ENCODE data around the gene B3GNT2.

B3GNT2 gene

GRCh38 chr2:62205554-62205953 lies 9.6 kb downstream of the B3GNT2 start:
- Histone ChIP-seq H3K36me3 (replicated peaks in 1 of 2; ENCODE audit: control insufficient read depth in 2 of 2, insufficient read depth in 2 of 2, low read length in 2 of 2) (no peaks in the 10 kb centered on the region), H3K4me1 (ENCODE audit: control insufficient read depth in 2 of 2, insufficient read depth in 1 of 2, low read depth in 1 of 2, low read length in 2 of 2) (peaks cover 0 to 18% of the 10 kb centered on the region in 2 donors), H2BK120ac (ENCODE audit: low read depth, low read length) (no peak overlapping the region), H3K14ac (ENCODE audit: low read length) (no peak overlapping the region), H2BK15ac (ENCODE audit: low read length) (no peak overlapping the region), H4K8ac (ENCODE audit: low read depth, low read length) (no peak overlapping the region), H3K27ac (replicated peaks; ENCODE audit: low read length) (no peak overlapping the region), H3K23ac (ENCODE audit: low read depth, low read length, poor library complexity) (no peak overlapping the region), H2BK12ac (ENCODE audit: low read length) (no peak overlapping the region), H2AFZ (ENCODE audit: low read length) (no peak overlapping the region), H2AK5ac (ENCODE audit: low read depth, low read length) (no peak overlapping the region), H4K91ac (ENCODE audit: low read depth, low read length, poor library complexity) (no peak overlapping the region), H3K9me3 (replicated peaks in 1 of 2; ENCODE audit: control insufficient read depth in 2 of 2, insufficient read depth in 1 of 2, low read depth in 1 of 2, low read length in 2 of 2) (no peaks in the 10 kb centered on the region), H3K4me3 (ENCODE audit: low read length in 2 of 2) (no peak overlapping the region), H3K4ac (ENCODE audit: low read length) (no peak overlapping the region), H3K27me3 (ENCODE audit: control insufficient read depth in 3 of 3, insufficient read depth in 3 of 3, low read depth in 1 of 3, low read length in 3 of 3) (no peaks in the 10 kb centered on the region), H3K4me2 (ENCODE audit: insufficient read depth, low read length, poor library complexity, severe bottlenecking) (no peak overlapping the region), H3K18ac (ENCODE audit: low read length) (no peak overlapping the region), H2BK5ac (ENCODE audit: low read length) (no peak overlapping the region), H3K79me1 (ENCODE audit: low read depth, low read length) (peaks cover 13% of the 10 kb centered on the region), H3K9ac (ENCODE audit: low read depth, low read length, poor library complexity) (no peak overlapping the region)
- WGBS, 2 donors (ENCODE audit: extremely low coverage in 2 of 2, insufficient read length in 2 of 2, insufficient replicate concordance in 1 of 2): no CpG with 5 or more reads among the region's 6 CpGs
- no peak for DNase-seq (ENCODE audit: low spot score)

DNA sequence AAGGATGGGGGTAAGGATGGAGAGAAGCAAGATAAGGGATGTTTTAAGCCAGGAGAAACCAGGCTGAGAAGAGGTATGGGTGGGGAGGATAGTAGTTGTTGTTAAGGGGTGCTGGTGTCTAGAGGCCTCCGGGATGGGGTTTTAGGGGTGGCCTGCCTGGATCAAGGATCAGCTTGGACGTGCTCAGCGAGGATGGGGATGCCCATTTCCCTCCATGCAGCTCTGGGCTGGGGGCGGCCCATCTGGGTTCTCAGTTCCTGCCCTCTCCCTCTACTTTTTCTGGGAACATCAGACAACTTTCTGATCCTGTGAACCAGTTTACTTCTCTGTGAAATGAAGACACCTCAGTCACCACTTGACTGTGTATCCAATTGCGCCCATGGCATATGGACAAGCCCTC lies 10.1 kb downstream of the B3GNT2 start:
- Histone ChIP-seq H4K8ac (ENCODE audit: low read depth, low read length) (no peak overlapping the region), H3K4me3 (ENCODE audit: low read length in 2 of 2) (no peak overlapping the region), H3K9me3 (replicated peaks in 1 of 2; ENCODE audit: control insufficient read depth in 2 of 2, insufficient read depth in 1 of 2, low read depth in 1 of 2, low read length in 2 of 2) (no peaks in the 10 kb centered on the region), H3K23ac (ENCODE audit: low read depth, low read length, poor library complexity) (no peak overlapping the region), H3K4me2 (ENCODE audit: insufficient read depth, low read length, poor library complexity, severe bottlenecking) (no peak overlapping the region), H2AK5ac (ENCODE audit: low read depth, low read length) (no peak overlapping the region), H3K14ac (ENCODE audit: low read length) (no peak overlapping the region), H3K36me3 (replicated peaks in 1 of 2; ENCODE audit: control insufficient read depth in 2 of 2, insufficient read depth in 2 of 2, low read length in 2 of 2) (no peaks in the 10 kb centered on the region), H2BK15ac (ENCODE audit: low read length) (no peak overlapping the region), H2AFZ (ENCODE audit: low read length) (no peak overlapping the region), H2BK12ac (ENCODE audit: low read length) (no peak overlapping the region), H3K27ac (replicated peaks; ENCODE audit: low read length) (no peak overlapping the region), H3K4ac (ENCODE audit: low read length) (no peak overlapping the region), H2BK5ac (ENCODE audit: low read length) (no peak overlapping the region), H3K79me1 (ENCODE audit: low read depth, low read length) (peaks cover 13% of the 10 kb centered on the region), H3K4me1 (ENCODE audit: control insufficient read depth in 2 of 2, insufficient read depth in 1 of 2, low read depth in 1 of 2, low read length in 2 of 2) (peaks cover 0 to 18% of the 10 kb centered on the region in 2 donors), H4K91ac (ENCODE audit: low read depth, low read length, poor library complexity) (no peak overlapping the region), H3K18ac (ENCODE audit: low read length) (no peak overlapping the region), H2BK120ac (ENCODE audit: low read depth, low read length) (no peak overlapping the region), H3K9ac (ENCODE audit: low read depth, low read length, poor library complexity) (no peak overlapping the region), H3K27me3 (ENCODE audit: control insufficient read depth in 3 of 3, insufficient read depth in 3 of 3, low read depth in 1 of 3, low read length in 3 of 3) (no peaks in the 10 kb centered on the region)
- no peak for DNase-seq (ENCODE audit: low spot score)
- no CpG with 5 or more reads among the region's 5 CpGs for WGBS, 2 donors (ENCODE audit: extremely low coverage in 2 of 2, insufficient read length in 2 of 2, insufficient replicate concordance in 1 of 2)

DNA sequence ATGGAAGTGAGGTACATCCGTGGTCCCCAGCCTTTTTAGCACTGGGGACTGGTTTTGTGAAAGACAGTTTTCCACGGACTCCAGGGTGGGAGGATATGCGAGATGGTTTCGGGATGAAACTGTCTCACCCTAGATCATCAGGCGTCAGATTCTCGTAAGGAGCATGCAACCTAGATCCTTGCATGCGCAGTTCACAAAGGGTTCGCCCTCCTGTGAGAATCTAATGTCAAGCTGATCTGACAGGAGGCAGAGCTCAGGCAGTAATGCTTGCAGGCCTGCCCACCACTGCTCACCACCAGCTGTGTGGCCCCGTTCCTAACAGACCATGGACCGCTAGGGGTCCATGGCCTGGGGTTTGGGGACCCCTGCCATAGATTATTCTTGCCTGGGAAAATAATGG lies 11.6 kb downstream of the B3GNT2 start:
- peaks cover 0 to 13% of the 10 kb centered on the region in 2 donors for H3K4me1 ChIP-seq (ENCODE audit: control insufficient read depth in 2 of 2, insufficient read depth in 1 of 2, low read depth in 1 of 2, low read length in 2 of 2)
- H3K79me1 ChIP-seq (ENCODE audit: low read depth, low read length): peaks cover 13% of the 10 kb centered on the region
- no peak overlapping the region for H2BK120ac ChIP-seq (ENCODE audit: low read depth, low read length)
- H3K4me3 ChIP-seq (ENCODE audit: low read length in 2 of 2): no peak overlapping the region
- H4K91ac ChIP-seq (ENCODE audit: low read depth, low read length, poor library complexity): no peak overlapping the region
- H2AFZ ChIP-seq (ENCODE audit: low read length): no peak overlapping the region
- H3K27ac ChIP-seq (replicated peaks; ENCODE audit: low read length): no peak overlapping the region
- H3K23ac ChIP-seq (ENCODE audit: low read depth, low read length, poor library complexity): no peak overlapping the region
- no peak overlapping the region for H3K14ac ChIP-seq (ENCODE audit: low read length)
- no peak overlapping the region for H2BK15ac ChIP-seq (ENCODE audit: low read length)
- no peaks in the 10 kb centered on the region for H3K36me3 ChIP-seq (replicated peaks in 1 of 2; ENCODE audit: control insufficient read depth in 2 of 2, insufficient read depth in 2 of 2, low read length in 2 of 2)
- H2BK12ac ChIP-seq (ENCODE audit: low read length): no peak overlapping the region
- H4K8ac ChIP-seq (ENCODE audit: low read depth, low read length): no peak overlapping the region
- H3K4ac ChIP-seq (ENCODE audit: low read length): no peak overlapping the region
- no peak overlapping the region for H3K18ac ChIP-seq (ENCODE audit: low read length)
- no peak overlapping the region for H2BK5ac ChIP-seq (ENCODE audit: low read length)
- WGBS, 2 donors (ENCODE audit: extremely low coverage in 2 of 2, insufficient read length in 2 of 2, insufficient replicate concordance in 1 of 2): no CpG with 5 or more reads among the region's 10 CpGs
- no peak overlapping the region for H3K9ac ChIP-seq (ENCODE audit: low read depth, low read length, poor library complexity)
- no peaks in the 10 kb centered on the region for H3K27me3 ChIP-seq (ENCODE audit: control insufficient read depth in 3 of 3, insufficient read depth in 3 of 3, low read depth in 1 of 3, low read length in 3 of 3)
- H3K4me2 ChIP-seq (ENCODE audit: insufficient read depth, low read length, poor library complexity, severe bottlenecking): no peak overlapping the region
- H3K9me3 ChIP-seq (replicated peaks in 1 of 2; ENCODE audit: control insufficient read depth in 2 of 2, insufficient read depth in 1 of 2, low read depth in 1 of 2, low read length in 2 of 2): peaks cover 5 to 9% of the 10 kb centered on the region in 2 donors
- no peak overlapping the region for H2AK5ac ChIP-seq (ENCODE audit: low read depth, low read length)
- DNase-seq (ENCODE audit: low spot score): no peak

DNA sequence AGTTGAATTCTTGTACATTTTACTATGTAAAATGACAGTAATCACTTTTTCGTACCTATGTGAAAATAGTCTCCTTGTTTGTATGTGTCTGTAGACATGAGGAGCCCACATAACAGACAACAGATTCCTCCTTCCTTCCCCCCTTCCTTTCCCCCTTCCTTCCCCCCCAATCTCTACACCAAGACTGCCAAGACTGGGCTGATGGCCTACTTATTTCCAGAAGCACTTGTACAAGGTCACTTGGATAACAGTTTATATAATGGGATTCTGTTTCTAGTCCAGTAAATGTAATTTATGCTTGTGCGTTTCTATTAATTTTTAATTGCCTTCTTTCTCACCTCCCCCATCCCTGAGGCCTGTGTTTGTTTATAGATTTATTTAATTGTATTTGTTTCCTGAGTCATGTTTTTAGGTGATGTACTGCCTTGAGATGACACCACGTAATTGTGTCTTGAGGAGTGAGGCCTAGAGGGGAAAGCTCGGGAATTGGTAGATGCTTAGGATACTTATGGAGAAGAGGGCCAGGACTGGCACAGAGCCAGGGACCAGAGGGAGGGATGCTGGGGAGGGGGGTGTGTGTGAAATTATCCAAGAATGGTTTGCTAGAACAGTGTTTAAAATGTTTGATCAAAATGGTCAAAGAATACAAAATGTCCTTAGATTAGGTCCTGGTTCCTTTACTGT lies 12.3 kb downstream of the B3GNT2 start:
- Histone ChIP-seq H2BK5ac (ENCODE audit: low read length) (no peak overlapping the region), H3K4me2 (ENCODE audit: insufficient read depth, low read length, poor library complexity, severe bottlenecking) (no peak overlapping the region), H3K36me3 (replicated peaks in 1 of 2; ENCODE audit: control insufficient read depth in 2 of 2, insufficient read depth in 2 of 2, low read length in 2 of 2) (no peaks in the 10 kb centered on the region), H2BK15ac (ENCODE audit: low read length) (no peak overlapping the region), H3K27ac (replicated peaks; ENCODE audit: low read length) (no peak overlapping the region), H3K4me3 (ENCODE audit: low read length in 2 of 2) (no peak overlapping the region), H3K18ac (ENCODE audit: low read length) (no peak overlapping the region), H4K91ac (ENCODE audit: low read depth, low read length, poor library complexity) (no peak overlapping the region), H4K8ac (ENCODE audit: low read depth, low read length) (no peak overlapping the region), H3K14ac (ENCODE audit: low read length) (no peak overlapping the region), H3K9me3 (replicated peaks in 1 of 2; ENCODE audit: control insufficient read depth in 2 of 2, insufficient read depth in 1 of 2, low read depth in 1 of 2, low read length in 2 of 2) (peaks cover 5 to 9% of the 10 kb centered on the region in 2 donors), H2AFZ (ENCODE audit: low read length) (no peak overlapping the region), H3K27me3 (ENCODE audit: control insufficient read depth in 3 of 3, insufficient read depth in 3 of 3, low read depth in 1 of 3, low read length in 3 of 3) (no peaks in the 10 kb centered on the region), H2BK120ac (ENCODE audit: low read depth, low read length) (no peak overlapping the region), H3K23ac (ENCODE audit: low read depth, low read length, poor library complexity) (no peak overlapping the region), H2BK12ac (ENCODE audit: low read length) (no peak overlapping the region), H2AK5ac (ENCODE audit: low read depth, low read length) (no peak overlapping the region), H3K79me1 (ENCODE audit: low read depth, low read length) (peaks cover 13% of the 10 kb centered on the region), H3K9ac (ENCODE audit: low read depth, low read length, poor library complexity) (no peak overlapping the region), H3K4me1 (ENCODE audit: control insufficient read depth in 2 of 2, insufficient read depth in 1 of 2, low read depth in 1 of 2, low read length in 2 of 2) (peaks cover 0 to 13% of the 10 kb centered on the region in 2 donors), H3K4ac (ENCODE audit: low read length) (no peak overlapping the region)
- WGBS, 2 donors (ENCODE audit: extremely low coverage in 2 of 2, insufficient read length in 2 of 2, insufficient replicate concordance in 1 of 2): no CpG with 5 or more reads among the region's 4 CpGs
- no peak for DNase-seq (ENCODE audit: low spot score)
